HG02943 (cell line): ENCODE data around the gene DLG2.
"Not testable (repeated sequence)": the region's sequence is repeated elsewhere in the genome, so short reads cannot be mapped to it uniquely, and the experiment has no call there.

Experiments
- ATAC-seq: cut with Tn5 transposase; IDR thresholded peaks from one replicate; pipeline ENCODE4 v1.9.1; 2021; ENCODE audit warnings: mild to moderate bottlenecking, low read depth, moderate library complexity; ENCODE audit not compliant: unreplicated experiment

Gene DLG2

GRCh38 chr11:83813296-83813695 is 1813.8 kb downstream of the DLG2 start:
- no peak for ATAC-seq

DNA sequence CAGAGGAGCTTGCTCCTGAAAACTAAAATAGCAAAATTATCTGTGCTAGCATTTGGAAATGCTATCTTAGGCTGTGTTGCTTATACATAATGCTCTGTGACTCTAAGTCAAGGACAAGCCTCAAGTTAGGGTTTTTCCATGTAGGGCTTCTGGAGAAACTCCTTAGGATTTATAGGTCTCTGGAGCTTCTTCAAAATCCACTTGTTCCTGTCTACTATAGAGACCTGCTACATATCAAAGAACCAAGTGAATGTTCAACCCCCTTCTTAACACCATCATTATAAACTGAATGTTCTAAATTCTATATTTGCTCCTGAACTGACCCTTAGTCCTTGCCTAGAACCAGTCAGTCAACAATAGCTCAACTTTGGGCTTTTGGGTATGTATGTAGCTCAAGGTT is 1817.9 kb downstream of the DLG2 start:
- no peak for ATAC-seq

GRCh38 chr11:83801799-83802198 is 1825.3 kb downstream of the DLG2 start:
- ATAC-seq: no peak

DNA sequence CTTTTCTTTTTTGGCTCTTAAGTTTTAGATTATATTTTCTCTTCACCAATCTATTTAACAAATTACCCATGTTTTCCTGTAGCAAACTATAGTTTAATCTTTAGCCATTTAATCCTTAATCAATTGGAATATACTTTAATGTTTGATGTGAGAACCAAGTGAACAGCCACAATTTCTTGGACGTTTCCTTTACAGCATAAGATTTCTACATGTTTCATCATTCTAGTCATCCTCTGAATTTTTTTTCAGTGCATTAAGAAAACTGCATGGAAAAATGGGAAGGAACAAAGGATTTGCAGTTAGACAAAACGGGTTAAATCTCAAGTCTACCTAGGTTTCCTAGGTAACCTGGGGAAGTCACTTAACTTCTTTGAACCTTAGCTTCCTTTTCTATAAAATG is 1833.8 kb downstream of the DLG2 start:
- no peak for ATAC-seq

DNA sequence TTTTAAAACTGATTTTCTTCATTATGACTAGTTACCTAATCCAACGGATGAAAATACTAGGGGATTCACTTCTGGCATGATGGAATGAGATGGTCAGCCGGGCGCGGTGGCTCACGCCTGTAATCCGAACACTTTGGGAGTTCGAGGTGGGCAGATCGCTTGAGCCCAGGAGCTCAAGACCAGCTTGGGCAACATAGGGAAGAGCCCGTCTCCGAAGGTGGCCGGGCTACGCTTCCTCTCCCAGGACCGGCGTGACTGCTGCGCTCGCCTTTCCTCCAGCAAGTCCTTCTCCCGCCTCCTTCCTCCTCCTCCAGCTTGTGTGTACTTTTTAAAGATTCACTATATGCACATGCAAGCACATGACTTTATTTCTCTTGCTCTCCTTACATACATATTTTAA is 1835.6 kb downstream of the DLG2 start:
- no peak for ATAC-seq

- ATAC-seq: no peak
These were observed 1841.2 kb downstream of the DLG2 start for GRCh38 chr11:83785942-83786341.

- no peak for ATAC-seq
These were observed 1842.7 kb downstream of the DLG2 start for GRCh38 chr11:83784419-83784818.

GRCh38 chr11:83782329-83782728 is 1844.8 kb downstream of the DLG2 start:
- ATAC-seq: no peak

GRCh38 chr11:83779876-83780275 is 1847.3 kb downstream of the DLG2 start:
- no peak for ATAC-seq

DNA sequence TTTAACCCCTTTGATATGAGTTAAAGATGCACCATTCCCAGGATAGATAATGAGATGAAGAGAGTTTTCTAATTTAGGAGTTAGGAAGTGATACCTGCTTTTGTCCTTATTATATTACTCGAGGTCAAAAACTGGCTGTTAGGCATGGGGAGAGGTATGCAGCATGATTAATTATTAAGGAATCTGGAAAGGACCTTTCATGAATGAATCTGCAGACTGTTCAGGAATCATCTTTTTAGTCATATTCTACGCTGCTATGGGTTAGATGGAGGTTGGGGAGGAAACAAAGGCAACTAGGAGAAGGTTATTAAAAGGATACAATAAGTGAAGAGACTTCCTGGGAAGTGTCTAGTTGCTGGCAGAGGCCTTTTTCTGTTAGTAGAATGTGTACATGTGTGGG is 1848.5 kb downstream of the DLG2 start:
- ATAC-seq: no peak

- ATAC-seq: no peak
These were observed 1852.9 kb downstream of the DLG2 start for GRCh38 chr11:83773950-83774880.

- no peak for ATAC-seq
These were observed 1858.7 kb downstream of the DLG2 start for GRCh38 chr11:83768489-83768888.

GRCh38 chr11:83766932-83767331 is 1860.2 kb downstream of the DLG2 start:
- no peak for ATAC-seq

DNA sequence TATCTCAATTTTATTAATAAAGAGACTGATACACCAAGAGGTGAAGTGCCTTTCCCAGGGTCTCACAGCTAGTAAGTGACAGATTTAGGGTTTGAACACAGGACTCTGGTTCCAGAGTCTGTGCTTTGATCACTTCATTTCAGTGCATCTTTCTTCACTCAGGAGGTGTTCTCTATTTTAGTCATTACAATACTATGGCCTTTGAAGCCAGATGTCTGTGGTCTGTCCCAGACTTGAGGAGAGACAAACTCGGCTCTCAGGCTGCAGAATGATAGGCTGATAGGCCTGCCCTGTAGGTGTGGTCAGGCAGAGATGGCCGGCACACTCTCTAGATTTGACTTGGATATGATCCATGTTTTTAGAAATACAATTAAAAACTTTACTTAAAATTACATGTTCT is 1862.5 kb downstream of the DLG2 start:
- no peak for ATAC-seq

- ATAC-seq: no peak
These were observed 1866.2 kb downstream of the DLG2 start for GRCh38 chr11:83760932-83761331.

DNA sequence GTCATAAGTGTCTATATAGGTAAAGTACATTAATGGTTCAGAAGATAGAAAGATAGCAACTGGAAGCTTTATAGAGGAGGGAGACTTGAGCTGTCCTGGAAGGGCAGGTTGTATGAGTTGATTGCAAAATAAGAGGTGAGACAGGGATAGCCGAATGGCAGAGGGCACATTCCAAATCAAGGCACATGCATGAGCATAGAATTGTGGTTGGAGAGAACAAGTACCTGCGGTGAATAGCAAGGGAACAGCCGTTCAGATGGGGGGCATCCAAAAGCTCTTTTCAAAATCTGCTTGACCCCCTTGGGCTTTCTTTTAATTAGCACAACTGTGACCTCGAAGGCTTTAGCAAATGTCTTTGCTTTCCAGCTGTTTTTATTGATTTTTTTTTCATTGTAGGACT is 1868.0 kb downstream of the DLG2 start:
- ATAC-seq: no peak

DNA sequence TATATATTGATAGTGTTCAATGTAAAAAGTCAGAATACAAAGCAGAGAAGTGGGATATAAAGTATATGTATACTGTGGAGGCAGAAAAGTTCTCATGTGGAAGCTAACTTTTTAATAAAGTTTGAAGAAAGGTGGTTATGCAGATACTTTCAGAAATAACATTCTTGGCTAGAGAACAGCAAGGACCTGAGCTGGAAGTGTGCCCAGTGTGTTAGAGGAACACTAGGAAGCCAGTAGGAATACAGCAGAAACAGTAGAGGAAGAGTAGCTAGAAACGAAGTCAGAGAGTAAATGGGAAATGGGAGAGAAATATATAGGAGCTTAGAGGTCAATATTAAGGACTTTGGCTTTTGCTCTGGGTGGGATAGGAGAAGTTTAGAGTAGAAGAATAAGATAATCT is 1876.1 kb downstream of the DLG2 start:
- no peak for ATAC-seq

- no peak for ATAC-seq
These were observed 1880.1 kb downstream of the DLG2 start for GRCh38 chr11:83746921-83747585.

GRCh38 chr11:83744620-83745192 is 1882.4 kb downstream of the DLG2 start:
- ATAC-seq: no peak

DNA sequence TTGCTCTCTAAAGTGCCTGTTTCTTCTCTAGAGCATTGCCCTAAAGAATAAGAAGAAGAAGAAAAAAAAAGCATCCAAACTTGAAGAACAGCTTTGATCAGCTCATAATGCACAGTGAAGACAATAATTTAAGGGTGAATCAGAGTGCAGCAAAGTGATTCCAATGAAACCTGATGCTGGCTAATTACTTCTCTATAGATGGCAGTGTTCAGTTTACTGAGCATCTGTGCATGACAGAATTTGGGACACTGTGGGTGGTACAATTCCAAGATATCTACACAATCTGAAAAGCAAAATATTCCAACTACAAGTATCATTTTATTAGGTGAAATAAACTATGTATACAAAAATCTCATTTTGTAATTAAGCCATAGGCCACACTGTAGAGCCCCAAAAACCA is 1890.5 kb downstream of the DLG2 start:
- no peak for ATAC-seq

GRCh38 chr11:83734120-83734519 is 1893.0 kb downstream of the DLG2 start:
- no peak for ATAC-seq

GRCh38 chr11:83731288-83731687 is 1895.9 kb downstream of the DLG2 start:
- not testable (repeated sequence) for ATAC-seq
